ENCODE data around the gene WDR46.
A peak's percentile ranks its signal among the peaks of the same experiment; 100 is the strongest.

WDR46 gene

GRCh38 chr6:33288921-33289783, at the start of gene WDR46, which contains the start of gene PFDN6 (continued):
- no peak for TF ChIP-seq ZSCAN18 (tag by site-specific recombination; IDR thresholded peaks at IDR 0.05)
- no peak for TF ChIP-seq PRDM2 (tag by site-specific recombination; IDR thresholded peaks at IDR 0.05; ENCODE audit: borderline replicate concordance)
- TF ChIP-seq ZNF610 (tag by site-specific recombination; IDR thresholded peaks at IDR 0.05; ENCODE audit: borderline replicate concordance): no peak; the same call in 1 of the 2 replicates
- TF ChIP-seq ZNF76 (tag by site-specific recombination; IDR thresholded peaks at IDR 0.05; ENCODE audit: borderline replicate concordance, low read depth): peak; percentile 98
- TF ChIP-seq ZBTB8A (tag by site-specific recombination; IDR thresholded peaks at IDR 0.05): no peak
- TF ChIP-seq ATF2 (tag by site-specific recombination; IDR thresholded peaks at IDR 0.05; ENCODE audit: low read depth): no peak
- TF ChIP-seq BCL11B (tag by site-specific recombination; IDR thresholded peaks at IDR 0.05; ENCODE audit: low read depth): no peak
- TF ChIP-seq ZNF704 (tag by site-specific recombination; IDR thresholded peaks at IDR 0.05): no peak
- TF ChIP-seq ZNF791 (tag by site-specific recombination; IDR thresholded peaks at IDR 0.05): no peak
- no peak for TF ChIP-seq ZNF701 (tag by site-specific recombination; IDR thresholded peaks at IDR 0.05)
- peak; percentile 67 for TF ChIP-seq ZNF660 (tag by site-specific recombination; IDR thresholded peaks at IDR 0.05)
- no peak for TF ChIP-seq ZNF211 (tag by site-specific recombination; IDR thresholded peaks at IDR 0.05; ENCODE audit: low read depth)
- TF ChIP-seq ZSCAN23 (tag by site-specific recombination; IDR thresholded peaks at IDR 0.05): no peak
- TF ChIP-seq ZNF518A (tag by site-specific recombination; conservative IDR thresholded peaks at IDR 0.05; ENCODE audit: low read depth): peak; percentile 95
- no peak for TF ChIP-seq SETDB1 (IDR thresholded peaks at IDR 0.05; ENCODE audit: insufficient read length, low read length)
- TF ChIP-seq GLIS2 (tag by site-specific recombination; IDR thresholded peaks at IDR 0.05): no peak
- 0 out of 2 replicates have a peak, but pooled peaks have one; percentile 38 for TF ChIP-seq ZBTB7A (tag by site-specific recombination; IDR thresholded peaks at IDR 0.05; ENCODE audit: low read depth)
- no peak for TF ChIP-seq TSHZ1 (tag by site-specific recombination; IDR thresholded peaks at IDR 0.05; ENCODE audit: borderline replicate concordance)

All from HEK293 (cell line).